ENCODE data around the gene CDK6.

The CDK6 gene

DNA sequence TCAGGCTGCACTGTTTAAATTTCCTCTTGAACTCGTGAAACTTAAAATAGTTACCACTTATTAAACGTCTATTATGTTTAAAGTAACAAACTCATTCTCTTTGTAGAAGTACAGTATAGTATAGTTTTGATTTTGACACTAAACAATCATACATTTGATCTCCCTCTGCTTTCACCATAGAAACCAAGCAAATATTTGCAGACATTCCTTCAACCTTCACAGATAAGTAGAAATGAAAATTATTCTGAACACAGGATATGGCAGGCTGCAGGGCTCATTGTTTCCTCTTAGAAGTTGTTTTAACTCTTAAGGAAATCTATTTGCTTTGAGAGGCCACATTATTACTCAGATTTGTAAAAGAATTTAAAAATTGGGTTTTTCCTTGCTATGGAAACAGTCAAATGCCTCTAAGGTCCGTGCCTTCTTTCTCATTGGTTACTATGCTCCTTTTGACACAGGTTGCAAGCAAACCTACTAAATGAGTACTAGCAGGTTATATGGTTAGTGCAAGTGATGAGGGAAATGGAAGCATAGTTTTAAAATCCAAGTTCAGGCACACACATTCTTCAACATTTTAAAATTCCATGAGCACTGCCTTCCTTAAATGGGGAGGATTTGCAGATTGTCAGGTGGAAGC lies 153.4 kb downstream of the CDK6 start:
- TF ChIP-seq, protein P1, sequence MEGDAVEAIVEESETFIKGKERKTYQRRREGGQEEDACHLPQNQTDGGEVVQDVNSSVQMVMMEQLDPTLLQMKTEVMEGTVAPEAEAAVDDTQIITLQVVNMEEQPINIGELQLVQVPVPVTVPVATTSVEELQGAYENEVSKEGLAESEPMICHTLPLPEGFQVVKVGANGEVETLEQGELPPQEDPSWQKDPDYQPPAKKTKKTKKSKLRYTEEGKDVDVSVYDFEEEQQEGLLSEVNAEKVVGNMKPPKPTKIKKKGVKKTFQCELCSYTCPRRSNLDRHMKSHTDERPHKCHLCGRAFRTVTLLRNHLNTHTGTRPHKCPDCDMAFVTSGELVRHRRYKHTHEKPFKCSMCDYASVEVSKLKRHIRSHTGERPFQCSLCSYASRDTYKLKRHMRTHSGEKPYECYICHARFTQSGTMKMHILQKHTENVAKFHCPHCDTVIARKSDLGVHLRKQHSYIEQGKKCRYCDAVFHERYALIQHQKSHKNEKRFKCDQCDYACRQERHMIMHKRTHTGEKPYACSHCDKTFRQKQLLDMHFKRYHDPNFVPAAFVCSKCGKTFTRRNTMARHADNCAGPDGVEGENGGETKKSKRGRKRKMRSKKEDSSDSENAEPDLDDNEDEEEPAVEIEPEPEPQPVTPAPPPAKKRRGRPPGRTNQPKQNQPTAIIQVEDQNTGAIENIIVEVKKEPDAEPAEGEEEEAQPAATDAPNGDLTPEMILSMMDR (IDR thresholded peaks at IDR 0.05; ENCODE audit: borderline replicate concordance, insufficient read depth, low read depth, low read length) = no peak
- H3K4me3 ChIP-seq (ENCODE audit: low read depth, low read length) = no peak overlapping the region

DNA sequence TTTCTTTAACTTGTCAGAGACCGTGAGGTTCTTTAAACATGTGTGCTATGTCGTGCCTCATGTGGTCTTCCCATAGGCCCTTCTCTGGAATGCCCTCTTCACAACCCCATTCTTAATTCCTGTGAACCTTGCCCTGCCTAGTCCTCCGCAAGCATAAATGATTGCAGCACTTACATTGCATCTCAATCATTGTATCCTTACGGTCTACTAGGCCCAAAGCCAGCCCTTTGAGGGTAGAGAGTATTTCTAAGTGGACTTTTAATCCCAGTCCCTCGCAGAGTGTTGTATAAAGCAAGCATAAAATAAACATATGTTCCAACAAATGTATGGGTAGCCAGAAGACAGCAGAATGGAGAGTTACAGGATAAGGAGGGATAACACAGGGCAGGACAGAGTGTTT lies 154.0 kb downstream of the CDK6 start:
- TF ChIP-seq, protein P1 (IDR thresholded peaks at IDR 0.05; ENCODE audit: borderline replicate concordance, insufficient read depth, low read depth, low read length) = no peak
- no peak overlapping the region for H3K4me3 ChIP-seq (ENCODE audit: low read depth, low read length)

DNA sequence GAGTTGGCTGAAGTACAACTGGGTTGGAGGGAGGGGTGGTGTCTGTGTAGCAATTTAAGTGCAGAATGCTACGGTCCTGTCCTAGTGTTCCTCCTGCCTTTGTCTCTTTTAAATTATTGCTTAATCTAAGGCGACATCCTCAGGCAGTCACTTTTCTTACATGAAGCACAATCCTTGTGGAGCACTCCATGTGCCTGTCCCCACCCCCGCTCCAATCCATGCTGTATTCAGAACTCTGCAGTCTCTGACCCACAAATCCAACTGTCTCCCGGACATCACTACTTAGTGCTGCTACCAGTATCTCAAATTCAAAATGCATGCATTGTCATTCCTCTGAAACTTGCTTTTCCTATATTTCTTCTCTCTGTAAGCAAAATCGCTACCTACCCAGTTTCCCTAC lies 154.7 kb downstream of the CDK6 start:
- TF ChIP-seq, protein P1 (IDR thresholded peaks at IDR 0.05; ENCODE audit: borderline replicate concordance, insufficient read depth, low read depth, low read length) = no peak
- H3K4me3 ChIP-seq (ENCODE audit: low read depth, low read length) = no peak overlapping the region

DNA sequence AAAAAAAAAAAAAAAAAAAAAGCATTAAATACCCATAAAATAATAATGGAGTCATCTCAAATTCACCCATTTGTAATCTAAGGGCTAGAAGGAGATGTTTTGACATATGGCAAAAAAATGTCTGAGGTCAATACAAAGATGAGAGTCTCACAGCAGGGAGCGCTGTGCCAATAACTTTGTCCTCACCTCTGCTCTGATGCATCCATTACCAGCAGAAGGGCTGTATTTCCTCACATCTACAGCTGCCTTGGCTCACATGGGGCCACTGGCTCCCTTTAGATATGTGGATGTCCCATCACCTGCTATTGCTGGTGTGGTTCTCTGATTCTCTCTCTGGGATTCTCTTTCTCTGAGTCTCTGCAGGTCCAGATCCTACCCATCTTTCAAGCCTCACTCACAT lies 155.9 kb downstream of the CDK6 start:
- H3K4me3 ChIP-seq (ENCODE audit: low read depth, low read length) = no peak overlapping the region
- TF ChIP-seq, protein P1 (IDR thresholded peaks at IDR 0.05; ENCODE audit: borderline replicate concordance, insufficient read depth, low read depth, low read length) = no peak

DNA sequence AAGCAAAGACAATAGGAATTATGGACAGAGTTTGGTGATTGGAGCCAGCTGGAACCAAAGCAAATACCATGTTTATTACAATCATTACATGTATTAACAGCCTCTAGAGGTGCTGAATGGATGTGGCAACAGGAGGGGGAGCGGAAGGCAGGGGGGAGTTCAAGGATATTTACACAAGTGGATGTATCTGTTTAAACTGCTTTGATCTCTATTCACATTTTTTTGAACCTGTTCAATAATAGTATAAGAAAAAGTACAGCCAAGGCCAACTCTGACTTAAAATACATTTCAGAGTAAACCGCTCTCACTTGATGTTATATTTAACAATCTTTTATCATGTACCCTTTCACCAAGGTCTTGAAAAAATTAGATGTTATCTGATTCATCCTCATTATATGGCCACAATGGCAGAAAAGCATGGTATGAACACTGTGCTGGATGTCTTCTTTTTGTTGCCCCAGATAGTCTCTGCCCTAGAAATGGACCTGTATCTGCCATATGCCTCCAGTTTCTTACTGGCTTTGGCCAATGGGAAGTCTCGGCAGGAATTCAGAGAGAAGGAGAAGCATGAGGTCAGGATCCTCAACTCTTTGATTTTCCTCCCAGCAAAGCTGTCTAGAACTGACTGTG lies 158.0 kb downstream of the CDK6 start:
- TF ChIP-seq, protein P1 (IDR thresholded peaks at IDR 0.05; ENCODE audit: borderline replicate concordance, insufficient read depth, low read depth, low read length) = no peak
- no peak overlapping the region for H3K4me3 ChIP-seq (ENCODE audit: low read depth, low read length)

- TF ChIP-seq, protein P1 (IDR thresholded peaks at IDR 0.05; ENCODE audit: borderline replicate concordance, insufficient read depth, low read depth, low read length) = no peak
- H3K4me3 ChIP-seq (ENCODE audit: low read depth, low read length) = no peak overlapping the region
Measured at GRCh38 chr7:92674379-92674778, 162.0 kb downstream of the CDK6 start.

All from GM12875 (cell line).